ENCODE measurements around the gene ROBO1. TPM values are rescaled to one million over a fixed set of nuclear protein-coding genes. Genes with fewer than 3 reads are reported as not detected.

The ROBO1 gene
- total and polyA plus RNA-seq, 2 donors (not counting 3 experiments of a cell fraction or from before 2014, with no cell fraction given), result 5.9 to 14.2 TPM

GRCh38 chr3:78887547-78888011 lies 880.2 kb downstream of the ROBO1 start:
- no peak for TF ChIP-seq MYC (IDR thresholded peaks at IDR 0.05; ENCODE audit: low read depth, low read length)
- TF ChIP-seq JUN (IDR thresholded peaks at IDR 0.05; ENCODE audit: borderline replicate concordance, insufficient read depth, insufficient read length, low read depth), result no peak
- TF ChIP-seq GATA2 (IDR thresholded peaks at IDR 0.05; ENCODE audit: insufficient read depth, insufficient read length, low read depth, low read length), result no peak
- no peak for TF ChIP-seq MAX (IDR thresholded peaks at IDR 0.05; ENCODE audit: insufficient read depth, insufficient read length)
- TF ChIP-seq POLR2A (IDR thresholded peaks at IDR 0.05; ENCODE audit: low read depth, low read length), result no peak
- TF ChIP-seq EZH2 (IDR thresholded peaks at IDR 0.05; ENCODE audit: borderline replicate concordance, low read depth, low read length, severe bottlenecking), result no peak
- TF ChIP-seq CTCF (IDR thresholded peaks at IDR 0.05; ENCODE audit: extremely low read depth in 1 of 2, insufficient read depth in 1 of 2, low read depth in 1 of 2, low read length in 2 of 2), result no peak
- TF ChIP-seq POLR2AphosphoS5 (IDR thresholded peaks at IDR 0.05; ENCODE audit: insufficient read depth, low read depth, low read length), result no peak
- TF ChIP-seq FOS (IDR thresholded peaks at IDR 0.05; ENCODE audit: borderline replicate concordance, insufficient read depth, low read length), result no peak
- no peaks in the 10 kb centered on the region for H3K4me1 ChIP-seq (ENCODE audit: control insufficient read depth, extremely low read depth, insufficient read depth, low read length)
- FAIRE-seq (no peak), DNase-seq (ENCODE audit: low read depth, low spot score) (no peak)
- no peaks in the 10 kb centered on the region for H3K9me1 ChIP-seq (replicated peaks; ENCODE audit: control insufficient read depth, extremely low read depth, insufficient read depth, low read length)
- H3K27ac ChIP-seq (ENCODE audit: insufficient read depth, low read depth, low read length), result no peak overlapping the region
- intact Hi-C loops (cut with micrococcal nuclease) (no loop called here), dilution Hi-C loops (cut with MboI; ENCODE audit: extremely low pct_ligation_motif_present, low sequenced_read_pairs) (no loop called here)
- no peak overlapping the region for H3K4me3 ChIP-seq (replicated peaks in 1 of 3; ENCODE audit: insufficient read depth in 1 of 3, low read depth in 1 of 3, low read length in 3 of 3)
- ChIA-PET POLR2A (no interaction called here), CTCF (interaction anchor here (1.5 kb wide), 1 partner anchor 14 kb away, joined by 4 read pairs; no protein-coding TSS in a partner anchor)
- H4K20me1 ChIP-seq (replicated peaks; ENCODE audit: control insufficient read depth, extremely low read depth, insufficient read depth, low read length), result no peaks in the 10 kb centered on the region
- H2AFZ ChIP-seq (ENCODE audit: low read depth, low read length), result no peak overlapping the region
- H3K4me2 ChIP-seq (ENCODE audit: insufficient read depth, low read length), result no peak overlapping the region
- H3K9me3 ChIP-seq (replicated peaks; ENCODE audit: control insufficient read depth, insufficient read depth, low read length), result no peaks in the 10 kb centered on the region
- H3K9ac ChIP-seq (replicated peaks; ENCODE audit: extremely low read depth, insufficient read depth, low read length), result no peak overlapping the region
- no peaks in the 10 kb centered on the region for H3K27me3 ChIP-seq (ENCODE audit: control insufficient read depth in 2 of 2, insufficient read depth in 2 of 2, low read length in 2 of 2)
- H3K36me3 ChIP-seq (ENCODE audit: control insufficient read depth in 2 of 2, extremely low read depth in 1 of 2, insufficient read depth in 2 of 2, low read length in 2 of 2), result no peaks in the 10 kb centered on the region
- no peaks in the 10 kb centered on the region for H3K79me2 ChIP-seq (ENCODE audit: control insufficient read depth, insufficient read depth, low read length)
- BruUV-seq (replicated peaks), result no TSS peak

Data from endothelial cell of umbilical vein (primary cell).